ENCODE data around the gene TENM4. TPM values are rescaled to one million over a fixed set of nuclear protein-coding genes. Genes with fewer than 3 reads are reported as not detected.

Gene TENM4
- total RNA-seq, 2 donors from 2014 or later, result 2.6 to 6.8 TPM

GRCh38 chr11:79437981-79438630 lies 2.7 kb downstream of the TENM4 start:
- no peaks in the 10 kb centered on the region for H3K36me3 ChIP-seq
- TF ChIP-seq POLR2A (IDR thresholded peaks at IDR 0.05) (no peak), POLR2AphosphoS5 (IDR thresholded peaks at IDR 0.05) (no peak), CTCF (IDR thresholded peaks at IDR 0.05) (no peak)
- intact Hi-C loops (cut with DNase I), result loop anchor here (5.0 kb wide), 1 partner anchor 201 kb away; no protein-coding TSS in a partner anchor
- no peaks in the 10 kb centered on the region for H3K27me3 ChIP-seq (replicated peaks; ENCODE audit: insufficient read depth)
- peak overlapping the region; percentile 27 for H3K4me3 ChIP-seq
- peaks cover 6% of the 10 kb centered on the region for H3K4me1 ChIP-seq (replicated peaks)
- 8% methylated on average over 31 of the region's 31 CpGs for WGBS
- H3K9me3 ChIP-seq, result no peaks in the 10 kb centered on the region
- peak overlapping the region in 1 of 2 donors; percentile 7 for H3K27ac ChIP-seq
- peak; percentile 4 for DNase-seq (ENCODE audit: low spot score)

GRCh38 chr11:79437278-79437980 lies 3.4 kb downstream of the TENM4 start:
- peak; percentile 44 for DNase-seq (ENCODE audit: low spot score)
- Histone ChIP-seq H3K9me3 (no peaks in the 10 kb centered on the region), H3K4me1 (replicated peaks) (peaks cover 6% of the 10 kb centered on the region), H3K27me3 (replicated peaks; ENCODE audit: insufficient read depth) (no peaks in the 10 kb centered on the region), H3K36me3 (no peaks in the 10 kb centered on the region), H3K4me3 (peak overlapping the region; percentile 27), H3K27ac (peak overlapping the region in 1 of 2 donors; percentile 7)
- no peak for TF ChIP-seq POLR2AphosphoS5 (IDR thresholded peaks at IDR 0.05)
- TF ChIP-seq POLR2A (IDR thresholded peaks at IDR 0.05), result no peak
- TF ChIP-seq CTCF (IDR thresholded peaks at IDR 0.05), result no peak
- 1% methylated on average over 69 of the region's 74 CpGs for WGBS
- intact Hi-C loops (cut with DNase I), result loop anchor here (5.0 kb wide), 1 partner anchor 200 kb away; no protein-coding TSS in a partner anchor

- intact Hi-C loops (cut with DNase I), result loop anchor here (5.0 kb wide), 1 partner anchor 200 kb away; no protein-coding TSS in a partner anchor
- Histone ChIP-seq H3K27me3 (replicated peaks; ENCODE audit: insufficient read depth) (no peaks in the 10 kb centered on the region), H3K27ac (no peak overlapping the region), H3K36me3 (no peaks in the 10 kb centered on the region), H3K4me1 (replicated peaks) (peaks cover 6% of the 10 kb centered on the region), H3K4me3 (peak overlapping the region; percentile 27), H3K9me3 (no peaks in the 10 kb centered on the region)
- no peak for DNase-seq (ENCODE audit: low spot score)
- TF ChIP-seq CTCF (IDR thresholded peaks at IDR 0.05), result no peak
- TF ChIP-seq POLR2A (IDR thresholded peaks at IDR 0.05), result no peak
- no peak for TF ChIP-seq POLR2AphosphoS5 (IDR thresholded peaks at IDR 0.05)
- 17% methylated on average over 10 of the region's 10 CpGs for WGBS
Observed at GRCh38 chr11:79436919-79437277, 3.9 kb downstream of the TENM4 start.

- Histone ChIP-seq H3K9me3 (no peaks in the 10 kb centered on the region), H3K27me3 (replicated peaks; ENCODE audit: insufficient read depth) (no peaks in the 10 kb centered on the region), H3K36me3 (no peaks in the 10 kb centered on the region), H3K27ac (no peak overlapping the region), H3K4me1 (replicated peaks) (peaks cover 6% of the 10 kb centered on the region), H3K4me3 (no peak overlapping the region)
- TF ChIP-seq POLR2A (IDR thresholded peaks at IDR 0.05) (no peak), POLR2AphosphoS5 (IDR thresholded peaks at IDR 0.05) (no peak), CTCF (IDR thresholded peaks at IDR 0.05) (no peak)
- 59% methylated on average over 2 of the region's 2 CpGs for WGBS
- intact Hi-C loops (cut with DNase I), result no loop called here
- DNase-seq (ENCODE audit: low spot score), result no peak
Observed at GRCh38 chr11:79434283-79434682, 6.5 kb downstream of the TENM4 start.
